HCT116 (cell line): Measurements from ENCODE around the gene MPIG6B. TPM values are rescaled to one million over a fixed set of nuclear protein-coding genes. Genes with fewer than 3 reads are reported as not detected.
A peak's percentile ranks its signal among the peaks of the same experiment; 100 is the strongest.

ENCODE experiments used
- ATAC-seq: fragments of 200-7000 bp; cut with Tn5 transposase; 2 replicates; pipeline ENCODE4 v1.9.1; 2020; ENCODE audit warnings: mild to moderate bottlenecking, moderate library complexity
- BruUV-seq: library from RNA; stranded (reverse); fragments of 400-500 nt; replicated peaks from 2 replicates; lab custom pipeline; 2021; lab: Mats Ljungman, UMichigan
- CTCF ChIA-PET: fragments of 300-600 bp; sonication (Branson Sonifier 250); formaldehyde crosslinking; loops from one replicate; lab custom pipeline; 2021; ENCODE audit warnings: antibody characterized with exemption; lab: Charles Lee
- POLR2A ChIA-PET: fragments of 300-600, 350-600 bp; sonication (Branson Sonifier 250); formaldehyde crosslinking; loops from one replicate; lab custom pipeline; 2021; ENCODE audit warnings: antibody characterized with exemption; lab: Charles Lee
- RAD21 ChIA-PET, 2 experiments: fragments of 300-600 bp; sonication (Branson Sonifier 250); formaldehyde crosslinking; loops; one replicate each; lab custom pipeline; 2023; ENCODE audit warnings: low total read pairs in 2 of 2; ENCODE audit not compliant: uncharacterized antibody in 2 of 2, unreplicated experiment in 2 of 2, low non-redundant PET in 1 of 2; lab: Charles Lee
- DNase-seq: peaks from one replicate; pipeline ENCODE4 v3.0.0-alpha.2; 2010; ENCODE audit warnings: low read depth, low spot score
- H2AFZ ChIP-seq: fragments of 200-600 bp; shearing (Covaris generic), sonication (generic); 2 replicates; pipeline ENCODE4 v1.6.1; 2017; ENCODE audit warnings: low read depth, mixed run types, mixed read lengths, antibody characterized with exemption, low read length; ENCODE audit not compliant: poor library complexity, severe bottlenecking
- H3K27ac ChIP-seq: 2 replicates; pipeline ENCODE4 v1.5.1; 2012; ENCODE audit warnings: low read depth, low read length
- H3K27me3 ChIP-seq: fragments of 200-600 bp; sonication (generic); 2 replicates; pipeline ENCODE4 v1.6.1; 2016; ENCODE audit warnings: mixed run types, low read length, mixed read lengths; ENCODE audit not compliant: insufficient read depth
- H3K36me3 ChIP-seq, 2 experiments: fragments of 200-500 bp in 1 of 2; fragments of 200-600 bp in 1 of 2; sonication (Bioruptor generic) in 1 of 2; sonication (generic) in 1 of 2; 2 replicates each; pipeline versions ENCODE4 v1.5.1 to v1.6.1; 2014 to 2016; ENCODE audit warnings: low read length in 2 of 2, inconsistent platforms in 1 of 2, mixed read lengths in 1 of 2, mixed run types in 1 of 2; ENCODE audit not compliant: insufficient read depth in 2 of 2, control insufficient read depth in 1 of 2
- H3K4me1 ChIP-seq, 2 experiments: fragments of 200-600 bp in 1 of 2; sonication (generic) in 1 of 2; 2 replicates each; pipeline versions ENCODE4 v1.5.1 to v1.6.1; 2012 to 2017; ENCODE audit warnings: low read length in 2 of 2, inconsistent platforms in 1 of 2, mild to moderate bottlenecking in 1 of 2, mixed read lengths in 1 of 2, mixed run types in 1 of 2, moderate library complexity in 1 of 2; ENCODE audit not compliant: insufficient read depth in 2 of 2, control insufficient read depth in 1 of 2
- H3K4me2 ChIP-seq: fragments of 200-600 bp; sonication (generic); 2 replicates; pipeline ENCODE4 v1.6.1; 2017; ENCODE audit warnings: mixed run types, low read length, mixed read lengths
- H3K4me3 ChIP-seq, 2 experiments: fragments of 200-600 bp in 1 of 2; sonication (generic) in 1 of 2; replicated peaks in 1 of 2; 2 replicates each; pipeline ENCODE4 v1.5.1; 2011 to 2016; ENCODE audit warnings: low read length in 2 of 2, control low read depth in 1 of 2, low read depth in 1 of 2, mild to moderate bottlenecking in 1 of 2, mixed read lengths in 1 of 2, mixed run types in 1 of 2
- H3K79me2 ChIP-seq: fragments of 200-600 bp; sonication (generic); 2 replicates; pipeline ENCODE4 v1.6.1; 2017; ENCODE audit warnings: mild to moderate bottlenecking, mixed run types, low read length, moderate library complexity, mixed read lengths; ENCODE audit not compliant: insufficient read depth
- H3K9ac ChIP-seq: fragments of 200-600 bp; sonication (generic); 2 replicates; pipeline ENCODE4 v1.6.1; 2016; ENCODE audit warnings: low read length, mixed read lengths
- H3K9me2 ChIP-seq: fragments of 200-600 bp; sonication (generic), shearing (Covaris generic); 2 replicates; pipeline ENCODE4 v1.6.1; 2017; ENCODE audit warnings: mixed run types, mild to moderate bottlenecking, moderate library complexity; ENCODE audit not compliant: insufficient read depth
- H3K9me3 ChIP-seq, 2 experiments: fragments of 200-500 bp in 1 of 2; fragments of 200-600 bp in 1 of 2; sonication (Bioruptor generic) in 1 of 2; sonication (generic) in 1 of 2; 2 replicates each; pipeline ENCODE4 v1.6.1; 2014 to 2017; ENCODE audit warnings: low read length in 2 of 2, mixed read lengths in 2 of 2, inconsistent platforms in 1 of 2, low read depth in 1 of 2, mild to moderate bottlenecking in 1 of 2, mixed run types in 1 of 2, moderate library complexity in 1 of 2; ENCODE audit not compliant: control insufficient read depth in 1 of 2, insufficient read depth in 1 of 2
- H4K20me1 ChIP-seq: fragments of 200-600 bp; sonication (generic), shearing (Covaris generic); 2 replicates; pipeline ENCODE4 v1.6.1; 2017; ENCODE audit warnings: mixed run types, mild to moderate bottlenecking, moderate library complexity; ENCODE audit not compliant: insufficient read depth
- ATF3 ChIP-seq: IDR thresholded peaks from 2 replicates; pipeline ENCODE4 v1.6.1; 2012
- CBX3 ChIP-seq: IDR thresholded peaks from 2 replicates; pipeline ENCODE4 v1.6.1; 2012; ENCODE audit warnings: low read depth
- CEBPB ChIP-seq: IDR thresholded peaks from 2 replicates; pipeline ENCODE4 v1.6.1; 2012; ENCODE audit warnings: low read depth
- EGR1 ChIP-seq: IDR thresholded peaks from 2 replicates; pipeline ENCODE4 v1.6.1; 2012; ENCODE audit warnings: low read depth
- EZH2 ChIP-seq: fragments of 200-600 bp; sonication (generic); IDR thresholded peaks from 2 replicates; pipeline ENCODE4 v1.6.1; 2017; ENCODE audit warnings: antibody characterized with exemption, mixed run types
- FOSL1 ChIP-seq: IDR thresholded peaks from 2 replicates; pipeline ENCODE4 v1.6.1; 2012; ENCODE audit warnings: low read depth
- JUND ChIP-seq: IDR thresholded peaks from 2 replicates; pipeline ENCODE4 v1.6.1; 2012
- POLR2A ChIP-seq: IDR thresholded peaks from 2 replicates; pipeline ENCODE4 v1.7.0; 2011; ENCODE audit warnings: borderline replicate concordance; ENCODE audit not compliant: insufficient read depth, insufficient read length; ENCODE audit errors: extremely low read depth
- RAD21 ChIP-seq: IDR thresholded peaks from 2 replicates; pipeline ENCODE4 v1.6.1; 2012; ENCODE audit warnings: low read depth, mild to moderate bottlenecking
- SIN3A ChIP-seq: IDR thresholded peaks from 2 replicates; pipeline ENCODE4 v1.6.1; 2012; ENCODE audit warnings: low read depth
- SRF ChIP-seq: IDR thresholded peaks from 2 replicates; pipeline ENCODE4 v1.6.1; 2012; ENCODE audit warnings: low read depth
- TCF7L2 ChIP-seq: IDR thresholded peaks from 2 replicates; pipeline ENCODE4 v1.7.0; 2011; ENCODE audit warnings: borderline replicate concordance, inconsistent platforms; ENCODE audit not compliant: insufficient read depth, insufficient read length; ENCODE audit errors: extremely low read depth
- YY1 ChIP-seq: IDR thresholded peaks from 2 replicates; pipeline ENCODE4 v1.6.1; 2011; ENCODE audit warnings: low read length, low read depth, moderate library complexity, mild to moderate bottlenecking; ENCODE audit not compliant: insufficient replicate concordance; ENCODE audit errors: extremely low read depth
- intact Hi-C: fragments of 100-400 bp; cut with micrococcal nuclease; formaldehyde crosslinking; loops from 2 replicates; pipeline ENCODE4 v1.10.0; 2022
- total RNA-seq: library from RNA; stranded (reverse); gene quantifications from one replicate; pipeline ENCODE4 v1.2.1, GENCODE V29; 2021; ENCODE audit not compliant: unreplicated experiment
- TF ChIP-seq, protein P1 (sequence below): IDR thresholded peaks from 2 replicates; pipeline ENCODE4 v1.6.1; 2011; ENCODE audit warnings: mild to moderate bottlenecking, low read length, moderate library complexity; ENCODE audit not compliant: insufficient replicate concordance; ENCODE audit errors: extremely low read depth

The MPIG6B gene
- total RNA-seq, 1 experiment from 2014 or later, result 0.42 TPM

DNA sequence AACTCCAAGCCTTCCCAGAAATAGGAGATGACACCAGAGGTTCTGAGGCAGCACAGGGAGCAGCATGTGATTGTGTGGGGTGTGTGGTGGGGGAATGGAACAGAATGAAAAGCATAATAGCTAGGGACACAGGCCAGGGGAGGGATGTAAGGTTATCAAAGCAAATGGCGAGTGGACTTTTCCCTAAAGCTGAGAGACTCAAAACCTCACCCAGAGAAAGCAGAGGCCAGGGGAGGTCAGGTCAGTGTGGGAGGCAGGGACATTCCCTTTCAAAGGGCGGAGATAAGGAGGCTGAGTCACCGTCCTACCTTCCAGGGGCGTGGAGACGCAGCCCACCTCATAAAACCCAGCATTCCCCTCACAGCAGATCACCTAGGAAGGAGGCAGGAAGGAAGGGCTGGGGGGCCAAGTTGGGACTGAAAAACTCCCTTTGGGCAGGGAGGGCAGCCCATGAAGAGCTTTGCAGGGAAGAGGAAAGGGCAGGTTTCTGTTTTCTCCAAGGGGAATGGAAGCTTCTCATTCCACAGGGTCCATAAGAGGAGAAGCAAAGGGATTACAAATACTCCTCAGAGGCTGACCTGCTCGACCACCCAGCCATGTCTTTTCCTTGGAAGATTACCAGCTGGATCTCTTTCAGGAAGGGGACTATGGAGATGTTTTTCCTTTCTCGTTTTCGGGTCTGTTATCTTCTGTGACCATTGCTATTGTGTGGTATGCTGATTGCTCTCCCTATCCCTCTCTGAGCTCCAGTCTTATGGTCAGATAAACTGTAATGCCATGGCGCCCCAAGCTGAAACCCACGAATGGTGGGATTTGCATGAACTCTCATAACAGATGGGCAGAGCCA is 32.7 kb upstream of the MPIG6B start:
- RAD21 ChIA-PET, result no interaction called here
- peaks cover 11 to 16% of the 10 kb centered on the region in 2 experiments for H3K4me1 ChIP-seq
- DNase-seq, result no peak
- peak overlapping the region; percentile 23 for H3K27ac ChIP-seq
- CTCF ChIA-PET, result interaction anchor here (0.7 to 1.3 kb wide), 4 partner anchors 13 to 172 kb away, joined by 3 to 7 read pairs (median 4); partner anchors contain the start of genes ABHD16A and NEU1
- peak overlapping the region; percentile 30; the same call in 1 of the 2 replicates for H3K9ac ChIP-seq
- peaks cover 13 to 25% of the 10 kb centered on the region in 2 experiments; a peak in 2 of 4 replicates for H3K36me3 ChIP-seq
- ATAC-seq, result peak; percentile 64
- no peaks in the 10 kb centered on the region for H3K9me2 ChIP-seq
- no peaks in the 10 kb centered on the region for H3K9me3 ChIP-seq
- H3K4me2 ChIP-seq, result peak overlapping the region; percentile 47
- intact Hi-C loops, result no loop called here
- BruUV-seq, result no TSS peak
- no peaks in the 10 kb centered on the region for H3K79me2 ChIP-seq
- TF ChIP-seq POLR2A (no peak), RAD21 (no peak), FOSL1 (no peak), SIN3A (no peak), SRF (no peak), JUND (no peak), ATF3 (no peak), CBX3 (no peak), CEBPB (no peak), TCF7L2 (no peak), YY1 (no peak), EGR1 (no peak), EZH2 (no peak)
- TF ChIP-seq, protein P1, sequence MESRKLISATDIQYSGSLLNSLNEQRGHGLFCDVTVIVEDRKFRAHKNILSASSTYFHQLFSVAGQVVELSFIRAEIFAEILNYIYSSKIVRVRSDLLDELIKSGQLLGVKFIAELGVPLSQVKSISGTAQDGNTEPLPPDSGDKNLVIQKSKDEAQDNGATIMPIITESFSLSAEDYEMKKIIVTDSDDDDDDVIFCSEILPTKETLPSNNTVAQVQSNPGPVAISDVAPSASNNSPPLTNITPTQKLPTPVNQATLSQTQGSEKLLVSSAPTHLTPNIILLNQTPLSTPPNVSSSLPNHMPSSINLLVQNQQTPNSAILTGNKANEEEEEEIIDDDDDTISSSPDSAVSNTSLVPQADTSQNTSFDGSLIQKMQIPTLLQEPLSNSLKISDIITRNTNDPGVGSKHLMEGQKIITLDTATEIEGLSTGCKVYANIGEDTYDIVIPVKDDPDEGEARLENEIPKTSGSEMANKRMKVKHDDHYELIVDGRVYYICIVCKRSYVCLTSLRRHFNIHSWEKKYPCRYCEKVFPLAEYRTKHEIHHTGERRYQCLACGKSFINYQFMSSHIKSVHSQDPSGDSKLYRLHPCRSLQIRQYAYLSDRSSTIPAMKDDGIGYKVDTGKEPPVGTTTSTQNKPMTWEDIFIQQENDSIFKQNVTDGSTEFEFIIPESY, result no peak
- TF ChIP-seq, all 23 proteins: peak for 0
- no peak overlapping the region for H2AFZ ChIP-seq
- H3K27me3 ChIP-seq, result no peaks in the 10 kb centered on the region
- H4K20me1 ChIP-seq, result no peaks in the 10 kb centered on the region
- no peak overlapping the region for H3K4me3 ChIP-seq
- POLR2A ChIA-PET, result interaction anchor here (1.0 to 1.4 kb wide), 2 partner anchors 13 to 137 kb away, joined by 3 to 5 read pairs; partner anchors contain the start of genes ABHD16A and HSPA1B
